Keratinocyte (primary cell): ENCODE results near the gene LYRM7. TPM values are rescaled to one million over a fixed set of nuclear protein-coding genes. Genes with fewer than 3 reads are reported as not detected.

Experiments used
- DNase-seq: peaks from one replicate; pipeline ENCODE4 v3.0.0-alpha.2; 2011; ENCODE audit warnings: low read depth, missing footprints, low spot score
- FAIRE-seq: peaks from 2 replicates; lab custom pipeline; 2011; peaks lifted over from hg19 to GRCh38; lab: Jason Lieb, UNC
- H2AFZ ChIP-seq: 2 replicates; pipeline ENCODE4 v1.6.0; 2012; ENCODE audit warnings: low read length, control low read depth, inconsistent platforms; ENCODE audit not compliant: control insufficient read depth
- H3K27ac ChIP-seq: 2 replicates; pipeline ENCODE4 v1.5.1; 2011; ENCODE audit warnings: low read length; ENCODE audit not compliant: control insufficient read depth, insufficient read depth
- H3K27me3 ChIP-seq: 3 replicates; pipeline ENCODE4 v1.6.0; 2011; ENCODE audit warnings: low read length; ENCODE audit not compliant: control insufficient read depth, insufficient read depth; ENCODE audit errors: extremely low read depth
- H3K36me3 ChIP-seq, 2 experiments: 2 replicates in 1 of 2; 3 replicates in 1 of 2; pipeline ENCODE4 v1.5.1; 2011; ENCODE audit warnings: low read length in 2 of 2, mild to moderate bottlenecking in 1 of 2; ENCODE audit not compliant: control insufficient read depth in 2 of 2, insufficient read depth in 2 of 2; ENCODE audit errors: extremely low read depth in 1 of 2
- H3K4me1 ChIP-seq: 3 replicates; pipeline ENCODE4 v1.5.1; 2011; ENCODE audit warnings: low read length; ENCODE audit not compliant: control insufficient read depth, insufficient read depth; ENCODE audit errors: extremely low read depth
- H3K4me2 ChIP-seq: 3 replicates; pipeline ENCODE4 v1.6.0; 2011; ENCODE audit warnings: low read depth, low read length; ENCODE audit not compliant: control insufficient read depth, insufficient read depth; ENCODE audit errors: extremely low read depth
- H3K4me3 ChIP-seq, 3 experiments: fragments of 200-600 bp in 1 of 3; sonication (generic) in 1 of 3; 2 replicates in 2 of 3; 3 replicates in 1 of 3; pipeline ENCODE4 v1.5.1; 2011 to 2016; ENCODE audit warnings: low read length in 3 of 3, mild to moderate bottlenecking in 3 of 3, control low read depth in 2 of 3, inconsistent platforms in 1 of 3, low read depth in 1 of 3, mixed read lengths in 1 of 3, mixed run types in 1 of 3, moderate library complexity in 1 of 3; ENCODE audit not compliant: control insufficient read depth in 2 of 3, insufficient read depth in 2 of 3; ENCODE audit errors: extremely low read depth in 1 of 3
- H3K79me2 ChIP-seq: 2 replicates; pipeline ENCODE4 v1.6.0; 2012; ENCODE audit warnings: low read length; ENCODE audit not compliant: control insufficient read depth, insufficient read depth
- H3K9ac ChIP-seq: 3 replicates; pipeline ENCODE4 v1.6.0; 2011; ENCODE audit warnings: low read length; ENCODE audit not compliant: control insufficient read depth, insufficient read depth; ENCODE audit errors: extremely low read depth
- H3K9me1 ChIP-seq: 3 replicates; pipeline ENCODE4 v1.6.0; 2011; ENCODE audit warnings: low read length; ENCODE audit not compliant: control insufficient read depth, insufficient read depth; ENCODE audit errors: extremely low read depth
- H3K9me3 ChIP-seq: 2 replicates; pipeline ENCODE4 v1.5.1; 2012; ENCODE audit warnings: low read depth, low read length; ENCODE audit not compliant: control insufficient read depth
- H4K20me1 ChIP-seq: 3 replicates; pipeline ENCODE4 v1.6.0; 2011; ENCODE audit warnings: low read length; ENCODE audit not compliant: control insufficient read depth, insufficient read depth; ENCODE audit errors: extremely low read depth
- CTCF ChIP-seq, 3 experiments: IDR thresholded peaks in 1 of 3; conservative IDR thresholded peaks in 1 of 3; optimal IDR thresholded peaks in 1 of 3; 2 replicates in 2 of 3; 3 replicates in 1 of 3; pipeline versions ENCODE3 to v1.5.1; 2011; ENCODE audit warnings: low read length in 3 of 3, mild to moderate bottlenecking in 3 of 3, moderate library complexity in 2 of 3, control low read depth in 1 of 3, inconsistent platforms in 1 of 3; ENCODE audit not compliant: insufficient read depth in 2 of 3; ENCODE audit errors: extremely low read depth in 1 of 3
- EZH2 ChIP-seq: IDR thresholded peaks from one replicate; pipeline ENCODE4 v1.6.1; 2012; ENCODE audit warnings: inconsistent platforms, mild to moderate bottlenecking, low read length, moderate library complexity
- dilution Hi-C: fragments of 300-500 bp; cut with MboI; formaldehyde crosslinking; loops from one replicate; pipeline ENCODE4 v1.7.0; 2020; ENCODE audit warnings: low sequenced_read_pairs; ENCODE audit not compliant: extremely low pct_ligation_motif_present
- polyA plus RNA-seq, 5 experiments: library from polyadenylated mRNA; depleted of rRNA in 3 of 5; stranded (reverse) in 3 of 5; stranded (forward) in 1 of 5; unstranded in 1 of 5; fragments of >200 nt; gene quantifications; 1 replicate in 1 of 5; 2 replicates in 3 of 5; 3 replicates in 1 of 5; pipeline versions ENCODE4 v1.2.1 to v1.2.3, GENCODE V29; 2011 to 2012; ENCODE audit warnings: missing spikeins in 2 of 5, low read depth in 1 of 5, low replicate concordance in 1 of 5

The LYRM7 gene
- polyA plus RNA-seq, 1 donor (not counting 4 experiments of a cell fraction or from before 2014, with no cell fraction given) = 5.5 TPM

GRCh38 chr5:131206061-131206460, 35.3 kb downstream of the LYRM7 start:
- Histone ChIP-seq H3K9ac (no peak overlapping the region), H3K4me3 (no peak overlapping the region), H4K20me1 (no peaks in the 10 kb centered on the region), H3K9me3 (no peaks in the 10 kb centered on the region), H2AFZ (no peak overlapping the region), H3K9me1 (no peaks in the 10 kb centered on the region), H3K4me1 (no peaks in the 10 kb centered on the region), H3K27ac (no peak overlapping the region), H3K27me3 (no peaks in the 10 kb centered on the region), H3K4me2 (no peak overlapping the region), H3K79me2 (no peaks in the 10 kb centered on the region), H3K36me3 (no peaks in the 10 kb centered on the region)
- TF ChIP-seq EZH2 (no peak), CTCF (optimal IDR thresholded peaks at IDR 0.05 in 1 of 3, IDR thresholded peaks at IDR 0.05 in 1 of 3, conservative IDR thresholded peaks at IDR 0.05 in 1 of 3; ENCODE audit: extremely low read depth in 1 of 3, insufficient read depth in 2 of 3, low read length in 3 of 3) (no peak)
- DNase-seq (no peak), FAIRE-seq (no peak)
- dilution Hi-C loops = no loop called here

- H3K4me2 ChIP-seq = no peak overlapping the region
- TF ChIP-seq EZH2 = no peak
- TF ChIP-seq CTCF (optimal IDR thresholded peaks at IDR 0.05 in 1 of 3, IDR thresholded peaks at IDR 0.05 in 1 of 3, conservative IDR thresholded peaks at IDR 0.05 in 1 of 3; ENCODE audit: extremely low read depth in 1 of 3, insufficient read depth in 2 of 3, low read length in 3 of 3) = no peak
- H2AFZ ChIP-seq = no peak overlapping the region
- no peaks in the 10 kb centered on the region for H3K9me1 ChIP-seq
- no peaks in the 10 kb centered on the region for H3K4me1 ChIP-seq
- H3K79me2 ChIP-seq = no peaks in the 10 kb centered on the region
- H3K27me3 ChIP-seq = no peaks in the 10 kb centered on the region
- dilution Hi-C loops = no loop called here
- no peak overlapping the region for H3K27ac ChIP-seq
- H3K9ac ChIP-seq = no peak overlapping the region
- FAIRE-seq = no peak
- no peak for DNase-seq
- no peak overlapping the region for H3K4me3 ChIP-seq
- H3K36me3 ChIP-seq = no peaks in the 10 kb centered on the region
- H4K20me1 ChIP-seq = no peaks in the 10 kb centered on the region
- no peaks in the 10 kb centered on the region for H3K9me3 ChIP-seq
Measured at GRCh38 chr5:131206772-131207171, 36.0 kb downstream of the LYRM7 start.
